ENCODE measurements around the gene TMCC3. TPM values are rescaled to one million over a fixed set of nuclear protein-coding genes. Genes with fewer than 3 reads are reported as not detected.
A peak's percentile ranks its signal among the peaks of the same experiment; 100 is the strongest.
"Not testable (repeated sequence)": the region's sequence is repeated elsewhere in the genome, so short reads cannot be mapped to it uniquely, and the experiment has no call there.

The TMCC3 gene, protein sequence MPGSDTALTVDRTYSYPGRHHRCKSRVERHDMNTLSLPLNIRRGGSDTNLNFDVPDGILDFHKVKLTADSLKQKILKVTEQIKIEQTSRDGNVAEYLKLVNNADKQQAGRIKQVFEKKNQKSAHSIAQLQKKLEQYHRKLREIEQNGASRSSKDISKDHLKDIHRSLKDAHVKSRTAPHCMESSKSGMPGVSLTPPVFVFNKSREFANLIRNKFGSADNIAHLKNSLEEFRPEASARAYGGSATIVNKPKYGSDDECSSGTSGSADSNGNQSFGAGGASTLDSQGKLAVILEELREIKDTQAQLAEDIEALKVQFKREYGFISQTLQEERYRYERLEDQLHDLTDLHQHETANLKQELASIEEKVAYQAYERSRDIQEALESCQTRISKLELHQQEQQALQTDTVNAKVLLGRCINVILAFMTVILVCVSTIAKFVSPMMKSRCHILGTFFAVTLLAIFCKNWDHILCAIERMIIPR
- total RNA-seq: 9.0 TPM

DNA sequence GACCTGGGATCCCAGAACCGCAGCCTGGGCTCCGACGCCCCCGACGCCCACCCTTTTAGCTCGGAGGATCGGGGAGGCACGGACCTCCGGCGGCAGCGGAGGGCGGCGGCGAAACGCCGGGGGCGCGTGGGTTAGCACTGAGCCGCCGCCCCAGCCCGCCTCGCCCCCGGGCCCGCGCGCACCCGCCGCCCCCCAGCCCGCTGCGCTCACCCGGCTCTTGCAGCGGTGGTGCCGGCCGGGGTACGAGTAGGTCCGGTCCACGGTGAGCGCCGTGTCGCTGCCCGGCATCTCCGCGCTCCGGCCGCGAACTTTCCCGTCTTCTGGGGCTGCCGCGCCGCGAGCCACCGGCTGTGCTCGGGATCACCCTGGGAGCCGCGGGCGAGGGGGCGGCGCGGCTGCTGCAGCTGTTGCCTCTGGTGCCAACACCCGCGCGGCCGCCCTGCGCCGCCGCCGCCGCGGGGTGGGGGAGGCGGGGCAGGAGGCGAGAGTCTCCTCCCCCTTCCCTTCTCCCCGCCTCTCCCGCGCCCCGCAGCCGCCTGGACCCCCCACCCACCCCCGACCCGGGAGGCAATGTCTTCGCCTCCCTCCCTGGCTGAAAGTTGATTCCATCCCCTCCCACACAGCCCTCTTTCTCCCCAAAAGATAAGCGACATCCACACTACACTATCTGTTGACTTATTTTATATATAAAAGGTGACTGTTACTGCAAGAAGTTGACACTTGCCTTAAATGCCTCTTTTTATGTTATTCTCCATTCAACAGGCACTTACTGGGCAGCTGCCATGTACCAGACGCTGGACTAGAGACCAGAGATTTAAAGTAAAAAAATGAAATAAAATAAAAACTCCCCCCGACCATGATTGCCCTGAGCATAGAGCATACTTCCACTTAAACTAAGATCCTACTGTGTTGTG lies at the start of gene TMCC3:
Gene TMCC3 (minus strand): TSS at position 415 of the 914 bp plus-strand sequence. CDS start 127 bp downstream, at position 288.
- DNase-seq (ENCODE audit: low spot score in 2 of 2): peak; percentile 80 to 87
- no peak for FAIRE-seq

DNA sequence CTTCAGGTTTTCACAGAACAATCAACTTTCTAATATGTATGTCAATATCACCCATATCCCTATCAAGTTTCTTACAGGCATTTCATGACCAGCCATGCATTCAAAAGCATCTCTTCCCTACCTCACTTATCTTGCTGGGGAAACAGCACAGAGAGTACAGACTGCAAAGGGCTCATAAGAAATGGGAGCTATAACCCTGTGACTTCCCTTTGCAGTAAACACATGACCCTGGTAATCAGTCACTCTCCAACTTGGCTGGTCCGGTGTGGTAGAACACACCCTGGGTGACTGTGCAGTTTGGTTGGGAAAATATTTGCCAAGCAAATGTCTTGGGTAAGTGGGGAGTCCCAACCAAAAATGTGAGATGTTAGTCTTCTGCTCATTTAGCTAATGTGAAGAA lies 49.4 kb upstream of the TMCC3 start:
- DNase-seq (ENCODE audit: low spot score in 2 of 2) (no peak), FAIRE-seq (no peak)

DNA sequence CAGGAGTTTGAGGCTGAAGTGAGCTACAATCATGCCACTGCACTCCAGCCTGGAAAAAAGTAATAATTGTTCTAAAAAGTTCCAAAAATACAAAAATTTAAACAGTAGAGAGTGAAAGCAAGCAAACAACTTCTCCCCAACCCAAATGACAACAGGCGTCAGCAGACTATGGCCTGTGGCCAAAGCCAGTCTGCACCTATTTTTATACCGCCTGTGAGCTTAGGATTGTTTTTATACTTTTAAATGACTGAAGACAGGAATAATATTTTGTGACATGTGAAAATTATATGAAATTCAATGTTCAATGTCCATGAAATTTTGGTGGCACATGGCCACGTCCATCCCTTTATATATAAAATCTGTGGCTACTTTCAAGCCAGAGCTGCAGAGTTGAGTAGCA lies 48.2 kb upstream of the TMCC3 start:
- DNase-seq (ENCODE audit: low spot score in 2 of 2) (no peak), FAIRE-seq (no peak)

DNA sequence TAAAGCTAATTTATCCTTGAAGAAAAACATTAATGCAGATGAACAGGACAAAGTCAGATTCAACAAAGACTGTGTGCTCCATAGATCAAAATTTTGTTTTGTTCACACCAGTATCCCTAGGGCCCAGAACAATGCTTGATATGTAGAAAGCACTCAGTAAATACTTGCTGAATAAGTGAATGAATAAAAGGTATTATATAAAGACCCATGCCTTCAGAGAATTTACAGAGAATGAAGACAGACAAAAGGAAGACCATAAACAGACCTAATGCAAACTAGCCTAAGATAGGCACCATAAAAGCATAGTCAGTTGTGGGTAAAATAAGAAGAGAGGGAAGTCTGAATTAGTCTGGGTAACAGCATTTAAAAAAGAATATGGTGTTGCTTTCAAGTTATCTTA lies 47.3 kb upstream of the TMCC3 start:
- FAIRE-seq (no peak), DNase-seq (ENCODE audit: low spot score in 2 of 2) (no peak)

DNA sequence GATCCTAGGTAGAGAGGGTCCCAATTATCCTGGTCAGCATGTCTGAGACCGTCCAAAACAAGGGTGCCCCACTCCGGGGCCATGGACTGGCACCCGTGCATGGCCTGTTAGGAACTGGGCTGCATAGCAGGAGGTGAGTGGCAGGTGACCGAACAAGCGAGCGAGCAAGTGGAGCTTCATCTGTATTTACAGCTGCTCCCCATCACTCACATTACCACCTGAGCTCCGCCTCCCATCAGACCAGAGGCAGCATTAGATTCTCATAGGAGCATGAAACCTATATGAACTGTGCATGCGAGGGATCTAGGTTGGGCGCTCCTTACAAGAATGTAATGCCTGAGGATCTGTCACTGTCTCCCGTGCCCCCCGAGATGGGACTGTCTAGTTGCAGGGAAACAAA lies 44.4 kb upstream of the TMCC3 start:
- no peak for DNase-seq (ENCODE audit: low spot score in 2 of 2)
- no peak for FAIRE-seq

DNA sequence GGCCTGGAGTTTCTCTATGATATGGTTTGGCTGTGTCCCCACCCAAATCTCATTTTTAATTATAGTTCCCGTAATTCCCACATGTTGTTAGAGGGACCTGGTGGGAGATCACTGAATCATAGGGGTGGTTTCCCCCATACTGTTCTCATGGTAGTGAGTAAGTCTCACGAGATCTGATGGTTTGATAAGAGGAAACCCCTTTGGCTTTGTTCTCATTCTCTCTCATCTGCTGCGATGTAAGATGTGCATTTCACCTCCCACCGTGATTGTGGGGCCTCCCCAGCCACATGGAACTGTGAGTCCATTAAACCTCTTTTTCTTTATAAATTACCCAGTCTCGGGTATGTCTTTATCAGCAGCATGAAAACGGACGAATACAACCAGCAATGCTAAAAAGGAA lies 42.5 kb upstream of the TMCC3 start:
- FAIRE-seq; DNase-seq (ENCODE audit: low spot score in 2 of 2): not testable (repeated sequence)

DNA sequence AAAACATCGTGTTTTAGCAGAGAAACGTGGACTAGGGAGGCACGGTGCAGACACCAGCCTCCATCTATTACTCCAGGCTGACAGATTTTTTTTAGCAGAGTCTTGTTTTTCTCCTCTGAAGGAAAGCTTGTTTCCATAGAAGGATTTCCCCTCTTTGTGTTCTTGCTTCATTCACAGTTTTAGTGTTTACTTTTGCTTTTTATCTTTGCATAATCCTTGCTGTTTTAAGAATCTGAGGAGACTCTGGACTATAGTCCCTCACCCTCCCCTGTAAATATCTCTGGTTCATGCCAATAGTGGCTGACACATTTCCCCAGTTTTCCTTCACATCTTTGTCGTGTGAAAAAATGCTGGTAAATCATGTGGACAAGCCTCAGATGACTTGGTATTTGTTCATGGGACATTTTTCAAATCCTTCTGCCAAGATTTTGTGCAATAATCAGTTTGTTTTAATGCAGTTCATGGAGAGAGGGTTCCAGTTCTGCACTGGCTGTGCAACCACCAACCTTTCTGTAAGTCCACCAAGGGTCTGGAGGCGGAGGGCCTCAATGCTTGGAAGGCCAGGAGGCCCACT lies 39.9 kb upstream of the TMCC3 start:
- no peak for DNase-seq (ENCODE audit: low spot score in 2 of 2)
- no peak for FAIRE-seq

DNA sequence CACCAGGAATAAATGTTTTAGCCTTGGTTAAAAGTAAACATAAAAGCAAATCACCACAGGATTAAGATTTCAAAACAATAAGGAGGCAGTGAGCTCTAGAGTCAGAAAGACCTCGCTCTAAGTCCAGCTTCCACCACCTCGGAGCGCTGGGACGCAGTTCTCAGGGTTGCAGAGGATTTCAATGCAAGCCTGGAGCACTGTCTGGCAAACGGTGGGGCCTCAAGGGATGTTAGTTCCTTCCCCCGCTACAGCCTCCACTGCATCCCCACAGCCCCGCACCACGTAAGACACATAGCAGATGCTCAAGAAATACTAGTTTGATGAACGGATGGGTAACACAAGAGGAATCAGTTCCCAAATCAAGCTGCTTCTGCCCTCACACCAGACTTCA lies 39.3 kb upstream of the TMCC3 start:
- FAIRE-seq (no peak), DNase-seq (ENCODE audit: low spot score in 2 of 2) (no peak)

DNA sequence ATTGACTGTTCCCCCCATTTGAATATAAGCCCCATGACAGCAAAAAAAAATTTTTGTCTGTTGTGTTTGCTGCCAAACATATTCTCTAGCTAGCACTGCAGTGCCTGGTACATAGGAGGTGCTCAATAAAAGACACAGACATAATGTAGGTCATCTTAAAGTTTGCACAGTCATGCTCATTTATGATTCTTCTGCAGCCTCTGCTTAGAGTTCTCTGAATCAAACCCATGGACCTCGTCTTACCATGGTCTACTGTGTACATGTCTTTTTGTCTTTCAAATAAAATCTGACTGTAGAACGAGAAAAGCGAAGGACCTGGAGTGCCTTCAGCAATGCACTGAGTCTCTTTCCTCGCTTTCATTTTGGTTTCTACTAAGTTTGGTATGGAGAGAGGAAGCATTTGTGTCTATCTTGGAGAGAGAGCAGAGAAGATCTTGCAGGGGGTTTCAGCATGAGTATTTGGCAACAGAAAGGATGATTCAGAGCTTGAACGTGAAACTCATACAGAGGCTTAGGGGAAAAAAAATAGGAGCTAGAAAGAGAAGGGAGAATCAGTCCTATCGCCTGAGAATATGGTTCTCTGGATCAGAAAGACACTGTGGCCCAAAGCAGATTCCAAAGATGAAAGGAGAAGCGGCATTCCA lies 38.8 kb upstream of the TMCC3 start:
- no peak for FAIRE-seq
- DNase-seq (ENCODE audit: low spot score in 2 of 2): no peak

DNA sequence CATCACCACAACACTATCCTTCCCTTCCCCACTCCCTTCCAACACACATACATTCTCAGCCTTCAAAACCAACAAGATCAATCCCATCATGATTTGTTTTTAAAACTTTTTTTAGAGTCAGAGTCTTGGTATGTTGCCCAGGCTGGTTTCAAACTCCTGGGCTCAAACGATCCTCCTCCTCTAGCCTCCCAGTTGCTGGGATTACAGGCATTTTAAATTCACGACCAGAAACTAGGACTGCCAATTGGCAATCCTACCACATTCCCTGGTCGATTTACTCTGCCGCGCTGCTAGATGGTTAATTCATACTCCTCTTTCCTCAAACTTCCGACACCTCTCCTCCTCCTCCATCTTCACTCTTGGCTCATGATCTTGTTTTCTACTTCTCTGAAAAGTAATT lies 37.5 kb upstream of the TMCC3 start:
- DNase-seq (ENCODE audit: low spot score in 2 of 2) (no peak), FAIRE-seq (no peak)

DNA sequence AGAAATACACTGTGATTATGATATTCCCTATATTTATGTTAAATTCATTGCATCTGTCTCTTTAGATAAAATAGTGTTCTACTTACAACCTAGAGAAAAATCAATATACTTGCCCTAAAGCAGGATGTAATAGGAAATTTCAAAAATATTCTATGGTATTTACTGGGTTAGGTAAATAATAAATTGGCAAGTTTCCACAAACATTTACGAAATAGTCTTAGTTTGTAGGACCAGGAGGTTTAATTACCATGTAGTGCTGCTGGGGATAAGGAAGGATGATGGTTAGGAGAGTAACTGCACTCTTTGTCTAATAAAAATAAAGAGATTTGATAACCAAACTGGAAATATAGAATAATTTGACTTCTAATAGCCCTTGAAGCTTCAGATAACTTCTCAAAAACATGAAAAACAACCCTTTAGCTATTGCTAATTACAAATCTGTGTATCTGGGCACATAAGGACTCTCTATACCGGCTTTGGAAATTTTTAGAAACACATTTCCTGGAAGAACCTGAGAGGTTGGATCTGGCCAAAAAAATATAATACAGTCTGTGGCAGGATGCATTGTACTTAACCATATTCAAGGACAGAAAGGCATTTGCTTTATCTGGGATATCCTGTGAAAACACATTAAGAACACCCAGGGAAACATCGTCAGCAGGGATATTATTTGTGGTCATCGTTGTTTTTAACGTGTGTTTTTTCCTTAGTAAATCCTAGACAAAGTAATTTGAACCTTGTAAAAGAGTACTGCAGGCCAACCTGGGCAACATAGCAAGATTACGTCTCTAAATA lies 36.7 kb upstream of the TMCC3 start:
- DNase-seq (ENCODE audit: low spot score in 2 of 2) (no peak), FAIRE-seq (no peak)

DNA sequence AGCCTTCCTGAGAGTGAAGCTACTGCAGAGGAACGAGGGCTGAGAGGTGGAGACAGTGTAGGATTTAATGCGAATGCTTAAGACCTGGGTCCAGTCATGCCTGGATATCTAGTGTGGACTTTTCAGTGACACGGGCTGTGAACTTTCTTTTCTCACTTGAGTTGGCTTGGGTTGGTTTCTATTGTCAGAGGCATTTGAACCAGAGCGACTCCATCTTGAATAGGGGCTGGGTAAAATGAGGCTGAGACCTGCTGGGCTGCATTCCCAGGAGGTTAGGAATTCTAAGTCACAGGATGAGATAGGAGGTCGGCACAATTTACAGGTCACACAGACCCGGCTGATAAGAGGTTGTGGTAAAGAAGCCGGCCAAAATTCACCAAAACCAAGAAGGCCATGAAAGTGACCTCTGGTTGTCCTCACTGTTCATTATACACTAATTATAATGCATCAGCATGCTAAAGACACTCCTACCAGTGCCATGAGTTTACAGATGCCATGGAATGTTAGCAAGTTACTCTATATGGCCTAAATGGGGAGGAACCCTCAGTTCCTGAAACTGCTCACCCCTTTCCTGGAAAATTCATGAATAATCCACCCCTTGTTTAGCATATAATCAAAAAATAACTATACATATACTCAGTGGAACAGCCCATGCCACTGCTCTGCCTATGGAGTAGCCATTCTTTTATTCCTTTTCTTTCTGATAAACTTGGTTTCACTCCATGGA lies 34.2 kb upstream of the TMCC3 start:
- DNase-seq (ENCODE audit: low spot score in 2 of 2): no peak
- no peak for FAIRE-seq

DNA sequence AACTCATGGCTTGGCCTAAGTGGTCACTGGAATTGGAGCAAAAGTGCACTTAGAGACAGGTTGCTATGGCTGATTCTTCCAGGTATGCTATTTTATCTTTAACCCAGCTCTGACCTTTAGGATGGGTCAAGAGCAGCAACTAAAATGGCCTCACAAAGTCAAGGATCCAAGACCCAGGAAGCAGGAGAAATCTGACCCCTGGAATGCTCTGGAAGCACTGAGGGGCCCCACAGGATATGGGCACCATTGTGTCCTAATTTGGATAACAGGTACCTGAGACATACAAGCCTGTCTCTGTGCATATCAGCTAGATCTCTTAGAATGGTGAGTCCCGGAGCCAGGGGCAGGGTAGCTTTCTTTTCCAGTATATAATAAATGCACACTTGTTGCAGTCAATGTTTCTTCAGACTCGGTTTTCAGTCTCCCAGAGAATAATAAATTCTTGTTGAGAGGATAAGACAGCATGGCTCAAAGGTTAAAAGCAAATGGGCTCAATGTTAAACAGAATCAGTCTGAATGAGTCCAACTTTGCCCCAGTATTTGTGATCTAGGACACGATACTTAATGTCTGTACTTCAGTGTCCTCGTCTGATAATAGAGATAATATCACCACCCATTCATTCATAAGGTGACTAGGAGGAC lies 29.3 kb upstream of the TMCC3 start:
- no peak for FAIRE-seq
- no peak for DNase-seq (ENCODE audit: low spot score in 2 of 2)

DNA sequence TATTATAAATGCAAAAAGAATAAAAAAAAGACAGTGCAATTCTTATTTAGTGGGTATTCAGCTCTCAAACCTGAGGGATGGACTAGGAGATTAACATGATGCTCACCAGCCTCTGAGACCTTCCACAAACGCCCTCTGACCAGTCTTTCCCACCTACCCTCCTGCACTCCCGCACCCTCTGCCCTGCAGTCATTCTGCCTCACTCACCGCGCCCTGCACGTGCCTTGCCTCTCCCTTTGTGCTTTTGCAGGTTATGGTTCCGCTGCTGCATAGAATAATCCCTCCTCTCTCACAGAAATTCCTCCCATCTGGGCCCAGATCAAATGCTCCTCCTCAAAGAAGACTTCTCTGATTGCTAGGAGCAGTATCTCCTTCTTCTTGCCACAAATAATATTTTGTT lies 28.5 kb upstream of the TMCC3 start:
- DNase-seq (ENCODE audit: low spot score in 2 of 2) (no peak), FAIRE-seq (no peak)

DNA sequence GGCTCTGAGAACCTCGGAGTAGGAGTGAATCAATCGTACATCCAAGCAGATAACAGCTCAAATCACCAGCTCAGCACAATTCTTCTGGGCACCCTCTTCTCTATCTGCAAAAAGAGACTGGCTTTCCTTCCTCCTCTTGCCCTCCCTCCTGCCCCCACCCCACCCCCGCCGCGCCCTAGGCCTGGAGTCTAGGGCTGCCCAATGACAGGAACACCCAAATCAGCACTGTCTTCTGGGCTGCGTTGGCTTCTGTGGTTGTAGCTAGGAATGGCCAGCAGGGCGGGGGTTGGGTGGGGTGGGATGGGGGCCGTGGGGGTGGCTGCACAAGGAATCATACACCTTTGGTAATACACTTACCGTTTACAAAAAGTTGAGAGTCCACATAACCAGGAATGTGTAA lies 28.0 kb upstream of the TMCC3 start:
- DNase-seq (ENCODE audit: low spot score in 2 of 2) (no peak), FAIRE-seq (no peak)

DNA sequence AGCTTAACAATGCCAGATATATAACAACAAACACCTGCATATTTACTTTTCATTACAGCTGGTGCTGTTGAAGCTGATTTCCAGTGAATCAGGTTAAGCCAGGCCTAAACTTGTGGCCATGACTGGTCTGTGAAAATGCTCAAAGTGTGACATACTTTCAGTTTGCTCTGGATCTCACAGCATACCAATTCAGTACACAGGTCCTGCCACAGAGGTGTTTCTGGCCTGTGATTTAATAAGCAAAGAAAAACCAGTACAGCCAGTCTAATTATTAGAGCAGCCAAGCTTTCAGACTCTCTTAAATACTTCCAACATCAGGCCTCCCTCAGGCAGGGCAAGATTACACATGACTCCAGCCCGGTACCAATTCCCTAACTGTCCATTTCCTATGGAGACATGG lies 27.4 kb upstream of the TMCC3 start:
- DNase-seq (ENCODE audit: low spot score in 2 of 2) (no peak), FAIRE-seq (no peak)

DNA sequence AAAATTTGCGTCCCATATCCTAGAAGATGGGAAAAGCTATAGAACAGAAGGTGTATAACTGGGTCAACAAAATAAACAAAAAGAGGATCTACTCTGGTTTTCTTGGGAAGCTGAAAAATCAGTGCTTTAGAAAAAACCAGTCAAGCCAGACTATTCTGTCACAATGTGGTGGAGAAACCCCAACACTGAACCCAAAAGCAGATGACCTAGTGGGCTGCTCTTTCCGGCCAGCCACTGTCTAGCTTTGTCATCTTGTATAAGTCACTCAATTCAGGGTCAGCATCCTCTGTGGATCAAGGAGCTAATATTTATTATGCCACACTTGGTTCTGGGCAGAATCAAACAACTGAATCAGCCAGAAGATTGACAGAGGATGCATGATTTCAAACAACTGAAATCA lies 26.6 kb upstream of the TMCC3 start:
- DNase-seq (ENCODE audit: low spot score in 2 of 2): no peak
- FAIRE-seq: no peak

DNA sequence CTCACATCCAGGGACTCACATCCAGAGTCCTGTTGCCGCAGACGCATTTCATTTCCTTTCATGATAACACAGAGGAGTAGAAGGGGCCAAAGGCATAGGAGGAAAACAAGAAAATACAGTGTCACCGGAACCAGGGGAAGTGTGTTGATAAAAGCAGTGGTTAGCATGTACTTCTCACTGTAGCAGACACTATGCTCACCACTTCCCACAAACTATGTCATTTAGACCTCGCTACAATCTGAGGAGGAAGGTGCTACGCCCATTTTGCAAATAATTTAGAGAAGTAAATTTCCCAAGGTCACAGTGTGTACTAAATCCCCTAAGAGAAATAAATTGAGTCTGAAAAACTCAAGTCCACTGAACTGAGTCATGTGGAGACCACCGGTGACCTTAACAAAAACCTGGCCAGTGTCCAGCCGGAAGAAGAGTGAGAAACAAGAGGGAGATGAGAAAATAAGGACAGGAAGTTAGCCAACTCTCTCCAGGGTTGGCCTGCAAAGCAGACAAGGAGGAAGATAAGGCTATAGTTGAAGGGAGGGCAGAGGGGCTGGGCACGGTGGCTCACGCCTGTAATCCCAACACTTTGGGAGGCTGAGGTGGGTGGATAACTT lies 25.8 kb upstream of the TMCC3 start:
- no peak for FAIRE-seq
- DNase-seq (ENCODE audit: low spot score in 2 of 2): no peak
